HT1080 (cell line): ENCODE results near the gene DCLK1. TPM values are rescaled to one million over a fixed set of nuclear protein-coding genes. Genes with fewer than 3 reads are reported as not detected.

Experiments
- DNase-seq: peaks from one replicate; pipeline ENCODE4 v3.0.0-alpha.2; 2015; ENCODE audit warnings: low read depth
- total RNA-seq: library from RNA; depleted of rRNA; stranded (reverse); fragments of >200 nt; shearing (Covaris generic); gene quantifications from 2 replicates; pipeline ENCODE4 v1.2.3, GENCODE V29; 2014

The DCLK1 gene
- total RNA-seq, 1 experiment from 2014 or later: 5.2 TPM

- no peak for DNase-seq
These were observed 367.4 kb downstream of the DCLK1 start for GRCh38 chr13:35763782-35764123.

DNA sequence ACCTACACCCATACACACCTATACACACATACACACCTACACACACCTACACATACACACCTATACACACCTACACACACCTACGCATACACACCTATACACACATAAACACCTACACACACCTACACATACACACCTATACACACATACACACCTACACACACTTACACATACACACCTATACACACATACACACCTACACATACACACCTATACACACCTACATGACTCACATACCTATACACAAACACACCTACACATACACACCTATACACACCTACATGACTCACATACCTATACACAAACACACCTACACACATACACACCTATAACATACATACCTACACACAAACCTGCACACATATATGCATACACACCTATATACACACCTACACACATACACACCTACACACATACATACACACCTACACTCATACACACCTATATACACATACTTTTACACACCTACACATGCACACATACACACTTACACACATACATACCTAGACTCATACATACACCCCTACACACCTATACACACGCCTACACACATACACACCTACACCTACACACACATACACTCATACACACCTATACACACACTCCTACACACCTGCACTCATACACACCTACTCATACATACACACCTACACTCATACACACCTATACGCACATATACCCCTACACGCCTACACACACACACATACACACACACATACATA lies 368.0 kb downstream of the DCLK1 start:
- no peak for DNase-seq

DNA sequence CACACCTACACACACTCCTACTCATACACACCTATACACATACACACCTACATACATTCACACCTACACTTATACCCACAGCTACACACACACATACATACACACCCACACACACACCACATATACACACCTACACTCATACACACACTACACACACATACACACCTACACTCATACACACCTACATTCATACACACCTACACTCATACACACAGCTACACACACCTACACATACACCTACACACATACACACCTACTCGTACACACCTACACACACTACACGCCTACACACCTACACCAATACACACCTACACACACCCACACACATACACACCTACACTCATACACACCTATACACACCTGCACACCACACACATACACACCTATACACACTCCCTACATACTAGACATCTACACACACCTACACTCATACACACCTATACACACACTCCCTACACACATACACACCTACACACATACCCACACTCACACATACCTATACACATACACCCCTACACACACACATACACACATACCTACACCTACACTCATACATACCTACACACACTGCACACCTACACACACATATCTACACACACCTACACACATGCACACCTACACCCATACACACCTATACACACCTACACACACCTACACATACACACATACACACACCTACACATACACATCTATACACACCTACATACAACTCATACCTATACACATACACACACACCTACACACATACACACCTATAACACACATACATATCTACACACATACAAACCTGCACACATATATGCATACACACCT lies 369.5 kb downstream of the DCLK1 start:
- DNase-seq: no peak

DNA sequence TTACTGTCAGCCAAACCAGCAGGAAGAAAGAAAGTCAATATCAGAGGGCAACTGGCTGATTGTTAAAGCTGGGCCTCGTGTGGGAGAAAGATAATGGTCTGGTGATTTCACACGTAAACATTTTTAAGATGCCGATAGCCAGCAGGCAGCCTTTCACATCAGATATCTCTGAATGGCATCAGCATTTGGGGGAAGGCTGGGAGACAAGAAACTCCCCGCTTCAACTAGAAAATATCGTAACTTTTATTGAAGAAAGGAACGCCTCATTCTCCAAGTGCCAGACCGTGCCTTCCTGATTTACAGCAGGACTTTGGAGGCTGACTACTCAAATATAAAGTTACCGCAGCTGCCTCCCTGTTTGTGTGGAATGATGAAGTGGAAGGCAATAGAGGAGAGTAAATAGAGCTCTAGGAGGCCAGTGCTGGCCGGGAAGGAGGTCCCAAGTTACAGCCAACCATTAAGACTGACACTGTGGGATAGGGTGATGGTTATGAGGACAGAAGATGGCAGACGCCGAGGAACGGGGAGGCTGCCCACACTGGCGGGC lies 370.4 kb downstream of the DCLK1 start:
- DNase-seq: no peak

GRCh38 chr13:35747594-35747993 lies 383.6 kb downstream of the DCLK1 start:
- no peak for DNase-seq

DNA sequence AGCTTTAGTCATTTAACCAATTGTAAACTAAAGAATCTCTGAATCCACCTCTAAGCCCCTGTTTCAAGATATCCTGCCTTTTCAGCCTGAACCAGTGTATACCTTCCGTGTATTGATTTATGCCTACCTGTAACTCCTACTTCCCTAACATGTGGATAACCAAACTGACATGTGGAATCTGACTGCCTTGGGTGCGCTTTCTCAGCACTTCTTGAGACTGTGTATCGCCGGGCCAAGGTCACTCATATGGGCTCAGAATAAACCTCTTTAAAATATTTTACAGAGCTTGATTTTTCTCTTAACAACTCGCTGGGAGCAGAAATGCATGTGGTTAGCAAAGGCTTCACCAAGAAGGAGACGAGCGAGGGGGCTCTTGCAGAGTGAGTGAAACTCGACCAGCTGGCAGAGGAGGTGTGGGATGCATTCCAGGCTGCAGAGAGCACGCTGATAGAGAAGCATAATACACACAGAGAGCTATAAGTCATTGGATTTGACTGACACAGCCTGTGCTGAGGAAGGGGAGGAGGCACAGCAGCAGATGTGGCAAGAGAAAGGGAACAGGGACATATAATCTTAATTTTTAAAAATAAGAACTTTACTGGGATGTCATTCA lies 386.5 kb downstream of the DCLK1 start:
- no peak for DNase-seq

DNA sequence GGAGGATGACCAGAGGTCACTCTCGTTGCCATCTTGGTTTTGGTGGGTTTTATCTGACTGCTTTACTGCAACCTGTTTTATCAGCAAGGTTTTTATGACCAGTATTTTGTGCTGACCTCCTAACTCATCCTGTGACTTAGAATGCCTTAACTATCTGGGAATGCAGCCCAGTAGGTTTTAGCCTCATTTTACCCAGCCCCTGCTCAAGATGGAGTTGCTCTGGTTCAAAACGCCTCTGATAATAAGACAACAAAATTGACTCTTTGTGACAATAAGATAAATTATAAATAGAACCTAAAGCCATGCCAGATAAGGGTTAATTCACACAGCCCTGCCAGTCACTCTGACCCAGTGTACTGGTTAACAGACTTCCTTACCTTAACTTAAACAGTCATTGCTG lies 387.0 kb downstream of the DCLK1 start:
- DNase-seq: no peak

GRCh38 chr13:35743165-35743564 lies 388.0 kb downstream of the DCLK1 start:
- no peak for DNase-seq

DNA sequence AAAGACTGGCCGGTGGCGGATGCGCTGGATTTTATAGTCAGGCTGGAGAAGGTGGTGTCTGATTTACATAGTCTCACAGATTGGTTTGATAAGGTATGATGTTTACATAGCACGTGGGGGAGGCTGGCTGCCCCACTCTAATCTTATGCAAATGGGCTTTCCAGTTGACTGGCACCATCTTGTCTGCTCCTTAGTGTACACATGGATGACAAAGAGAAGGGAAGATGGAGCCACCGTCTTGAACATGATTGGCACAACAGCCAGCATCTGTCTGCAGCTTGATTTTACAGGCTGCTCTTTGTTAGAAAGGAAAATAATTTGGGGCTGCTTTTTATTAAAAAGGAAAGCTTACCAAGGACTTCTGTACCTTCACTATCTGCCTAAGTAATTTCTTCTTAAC lies 389.5 kb downstream of the DCLK1 start:
- DNase-seq: no peak

DNA sequence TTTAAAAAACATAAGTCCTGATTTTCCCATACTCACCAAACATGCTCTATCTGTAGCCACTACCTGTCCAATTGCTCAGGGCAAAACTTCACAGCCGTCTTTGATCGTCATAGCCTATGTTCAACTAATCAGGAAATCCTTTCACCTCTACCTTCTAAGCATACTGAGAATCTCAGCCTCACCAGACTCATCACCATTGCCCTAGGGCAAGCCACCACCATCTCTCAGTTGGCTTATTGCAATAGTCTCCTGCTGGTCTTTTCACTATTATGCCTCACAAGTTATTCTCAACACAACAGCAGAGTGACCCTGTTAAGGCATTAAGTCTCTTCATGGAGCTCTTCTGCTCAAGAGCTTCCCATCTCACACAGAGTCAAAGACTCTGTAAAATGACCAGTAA lies 394.3 kb downstream of the DCLK1 start:
- DNase-seq: no peak

DNA sequence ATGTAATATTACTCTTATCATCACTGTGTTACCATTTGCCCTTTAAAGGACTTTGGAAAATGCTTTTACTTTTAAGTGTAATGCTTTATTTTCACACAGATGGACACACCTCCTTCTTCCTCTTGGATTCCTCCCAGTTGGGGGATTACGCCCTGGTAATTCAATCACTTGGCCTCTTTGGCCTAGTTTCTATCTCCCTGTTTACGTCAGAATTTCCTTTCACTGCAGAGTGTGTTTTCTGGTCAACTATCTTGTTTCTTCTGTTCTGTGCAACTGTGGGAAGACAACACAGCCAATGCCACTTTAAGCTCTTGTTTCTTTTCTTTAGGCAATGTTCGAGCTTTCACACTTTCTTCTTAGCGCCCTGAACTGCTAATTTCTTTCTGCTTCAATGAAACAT lies 397.4 kb downstream of the DCLK1 start:
- DNase-seq: no peak

- DNase-seq: no peak
These were observed 398.6 kb downstream of the DCLK1 start for GRCh38 chr13:35732565-35732964.

- no peak for DNase-seq
These were observed 399.7 kb downstream of the DCLK1 start for GRCh38 chr13:35731471-35731870.

GRCh38 chr13:35729926-35730627 lies 401.1 kb downstream of the DCLK1 start:
- DNase-seq: no peak

GRCh38 chr13:35727881-35728280 lies 403.3 kb downstream of the DCLK1 start:
- no peak for DNase-seq

- DNase-seq: no peak
These were observed 406.7 kb downstream of the DCLK1 start for GRCh38 chr13:35724446-35724845.

GRCh38 chr13:35723821-35724220 lies 407.4 kb downstream of the DCLK1 start:
- DNase-seq: peak; percentile 22

GRCh38 chr13:35723053-35723461 lies 408.1 kb downstream of the DCLK1 start:
- DNase-seq: no peak

DNA sequence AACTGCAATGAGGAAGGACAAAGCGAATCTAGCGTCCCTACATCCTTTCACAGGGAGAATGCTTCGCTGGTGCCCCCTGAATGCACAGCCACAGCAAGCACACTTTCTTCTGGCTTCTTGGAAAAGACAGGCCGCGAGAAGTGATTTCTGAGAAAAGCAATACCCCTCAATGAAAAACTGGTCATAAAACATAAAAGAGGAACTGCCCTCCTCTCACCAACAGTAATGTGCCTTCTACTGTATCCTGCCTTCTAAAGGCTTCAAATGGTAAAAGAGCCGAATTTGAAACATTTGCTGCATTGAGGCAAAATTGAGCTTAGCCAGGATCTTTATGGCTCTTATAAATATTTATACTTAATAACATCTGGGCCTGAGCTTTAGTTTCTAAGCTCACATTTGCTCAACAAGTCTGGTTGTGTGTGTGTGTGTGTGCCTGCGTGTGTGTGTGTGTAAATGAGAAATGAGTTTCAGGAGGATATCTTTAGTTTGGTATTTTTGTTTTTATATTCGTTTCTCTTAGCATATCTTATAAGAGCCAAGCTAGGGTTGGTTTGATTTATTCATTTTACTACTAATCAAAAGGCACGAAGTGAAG lies 408.6 kb downstream of the DCLK1 start:
- no peak for DNase-seq

DNA sequence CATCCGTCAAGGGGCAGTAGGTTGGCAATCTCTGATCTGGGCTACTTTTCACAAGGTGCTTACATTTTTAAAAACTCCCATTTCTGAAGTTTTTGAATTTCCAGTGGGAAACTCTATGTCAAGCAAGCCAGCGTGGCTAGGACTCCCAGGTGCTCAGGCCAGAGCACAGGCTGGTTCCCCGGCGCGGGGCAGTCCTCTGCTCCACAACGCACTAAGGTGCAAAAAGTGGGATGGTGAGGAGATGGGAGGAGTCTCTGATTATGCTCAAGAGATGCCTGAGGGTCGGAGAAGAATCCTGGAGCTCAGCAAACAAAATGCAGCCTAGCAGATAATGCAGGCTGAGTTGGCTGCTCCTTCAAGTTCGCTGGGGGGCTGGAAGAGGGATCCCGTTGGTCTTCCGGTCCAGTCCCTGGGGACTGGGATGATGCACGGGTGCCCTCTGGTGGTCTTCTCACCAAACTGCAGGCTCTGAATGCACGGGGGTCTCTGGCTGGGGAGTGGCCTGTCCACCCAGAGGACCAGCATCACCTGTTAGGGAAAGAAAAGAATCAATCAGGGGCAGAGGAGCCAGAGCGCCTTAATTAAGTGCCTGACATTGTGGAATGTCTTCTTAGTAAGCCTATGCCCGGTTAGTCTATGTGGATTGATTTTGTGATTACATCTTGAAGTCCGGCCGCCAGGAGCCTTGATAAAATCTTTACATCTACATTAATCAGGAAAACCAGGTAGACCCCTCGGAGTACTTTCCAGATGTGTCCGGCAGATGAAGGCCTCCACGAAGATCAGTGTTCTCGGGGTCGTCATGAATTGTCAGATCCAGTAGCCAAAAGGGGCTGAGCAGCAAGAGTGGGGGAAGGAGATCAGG lies 410.3 kb downstream of the DCLK1 start:
- peak; percentile 58 for DNase-seq
